Measurements from ENCODE around the gene CAVIN3.

Gene CAVIN3

GRCh38 chr11:6315811-6316425, 4.4 kb downstream of the CAVIN3 start:
- Mint-ChIP-seq H3K36me3 (ENCODE audit: low read depth) (no peaks in the 10 kb centered on the region), H3K4me3 (peak overlapping the region; percentile 12 to 61 (median 53)), H3K9me3 (no peaks in the 10 kb centered on the region), H3K27ac (peak overlapping the region in 2 of 3 experiments; percentile 36 to 37), H3K27me3 (ENCODE audit: low read depth) (peaks cover 33% of the 10 kb centered on the region), H3K4me1 (peaks cover 26% of the 10 kb centered on the region)
- TF ChIP-seq, protein P1, sequence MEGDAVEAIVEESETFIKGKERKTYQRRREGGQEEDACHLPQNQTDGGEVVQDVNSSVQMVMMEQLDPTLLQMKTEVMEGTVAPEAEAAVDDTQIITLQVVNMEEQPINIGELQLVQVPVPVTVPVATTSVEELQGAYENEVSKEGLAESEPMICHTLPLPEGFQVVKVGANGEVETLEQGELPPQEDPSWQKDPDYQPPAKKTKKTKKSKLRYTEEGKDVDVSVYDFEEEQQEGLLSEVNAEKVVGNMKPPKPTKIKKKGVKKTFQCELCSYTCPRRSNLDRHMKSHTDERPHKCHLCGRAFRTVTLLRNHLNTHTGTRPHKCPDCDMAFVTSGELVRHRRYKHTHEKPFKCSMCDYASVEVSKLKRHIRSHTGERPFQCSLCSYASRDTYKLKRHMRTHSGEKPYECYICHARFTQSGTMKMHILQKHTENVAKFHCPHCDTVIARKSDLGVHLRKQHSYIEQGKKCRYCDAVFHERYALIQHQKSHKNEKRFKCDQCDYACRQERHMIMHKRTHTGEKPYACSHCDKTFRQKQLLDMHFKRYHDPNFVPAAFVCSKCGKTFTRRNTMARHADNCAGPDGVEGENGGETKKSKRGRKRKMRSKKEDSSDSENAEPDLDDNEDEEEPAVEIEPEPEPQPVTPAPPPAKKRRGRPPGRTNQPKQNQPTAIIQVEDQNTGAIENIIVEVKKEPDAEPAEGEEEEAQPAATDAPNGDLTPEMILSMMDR (IDR thresholded peaks at IDR 0.05; ENCODE audit: unreplicated experiment in 3 of 3), result peak; percentile 76 to 83 (median 81)

DNA sequence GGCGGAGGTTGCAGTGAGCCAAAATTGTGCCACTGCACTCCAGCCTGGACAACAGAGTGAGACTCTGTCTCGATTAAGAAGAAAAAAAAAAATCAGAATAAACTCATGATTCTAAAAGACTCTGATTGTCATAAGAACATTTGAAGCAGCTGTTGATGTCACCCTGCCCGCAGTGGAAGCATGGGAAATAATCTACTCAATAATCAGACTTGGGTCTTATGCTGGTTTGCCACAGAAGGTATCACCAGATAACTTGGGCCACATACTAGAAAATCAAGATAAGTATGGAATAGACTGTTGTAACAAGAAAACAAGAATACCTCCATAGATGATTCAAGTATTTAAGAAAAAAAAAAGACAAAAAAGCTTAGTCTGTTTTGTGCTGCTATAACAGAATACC, 8.2 kb downstream of the CAVIN3 start:
- Mint-ChIP-seq H3K9me3 (no peaks in the 10 kb centered on the region), H3K4me3 (no peak overlapping the region), H3K36me3 (ENCODE audit: low read depth) (no peaks in the 10 kb centered on the region), H3K4me1 (peaks cover 6% of the 10 kb centered on the region), H3K27ac (no peak overlapping the region), H3K27me3 (ENCODE audit: low read depth) (peaks cover 29% of the 10 kb centered on the region)
- TF ChIP-seq, protein P1 (IDR thresholded peaks at IDR 0.05; ENCODE audit: unreplicated experiment in 3 of 3), result no peak

DNA sequence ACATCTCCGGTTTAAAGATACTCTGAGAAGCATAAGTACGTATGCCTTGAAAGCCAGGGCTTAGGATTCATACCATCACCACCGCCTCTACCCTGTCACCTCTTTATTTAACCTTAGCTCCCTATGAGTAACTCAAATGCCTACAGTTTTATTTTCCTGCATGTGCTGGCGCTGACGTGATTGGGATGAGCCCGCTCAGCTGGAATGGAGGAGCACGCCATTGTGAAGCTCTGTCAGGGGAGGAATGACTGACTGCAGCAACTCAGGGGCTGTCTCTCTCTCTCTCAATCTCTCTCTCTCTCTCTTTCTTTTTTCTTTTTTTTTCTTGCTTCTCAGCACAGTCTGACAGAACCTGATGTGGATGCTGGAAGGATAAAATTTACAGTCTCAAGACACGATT, 12.4 kb downstream of the CAVIN3 start:
- H3K36me3 Mint-ChIP-seq (ENCODE audit: low read depth), result no peaks in the 10 kb centered on the region
- no peaks in the 10 kb centered on the region for H3K9me3 Mint-ChIP-seq
- H3K27ac Mint-ChIP-seq, result no peak overlapping the region
- H3K4me3 Mint-ChIP-seq, result no peak overlapping the region
- H3K27me3 Mint-ChIP-seq (ENCODE audit: low read depth), result peaks cover 34% of the 10 kb centered on the region
- TF ChIP-seq, protein P1 (IDR thresholded peaks at IDR 0.05; ENCODE audit: unreplicated experiment in 3 of 3), result no peak
- no peaks in the 10 kb centered on the region for H3K4me1 Mint-ChIP-seq

GRCh38 chr11:6305297-6305696, 15.0 kb downstream of the CAVIN3 start:
- no peaks in the 10 kb centered on the region for H3K9me3 Mint-ChIP-seq
- H3K36me3 Mint-ChIP-seq (ENCODE audit: low read depth), result no peaks in the 10 kb centered on the region
- H3K4me1 Mint-ChIP-seq, result peaks cover 15% of the 10 kb centered on the region
- no peak overlapping the region for H3K27ac Mint-ChIP-seq
- H3K4me3 Mint-ChIP-seq, result no peak overlapping the region
- TF ChIP-seq, protein P1 (IDR thresholded peaks at IDR 0.05; ENCODE audit: unreplicated experiment in 3 of 3), result no peak
- H3K27me3 Mint-ChIP-seq (ENCODE audit: low read depth), result peaks cover 32% of the 10 kb centered on the region

DNA sequence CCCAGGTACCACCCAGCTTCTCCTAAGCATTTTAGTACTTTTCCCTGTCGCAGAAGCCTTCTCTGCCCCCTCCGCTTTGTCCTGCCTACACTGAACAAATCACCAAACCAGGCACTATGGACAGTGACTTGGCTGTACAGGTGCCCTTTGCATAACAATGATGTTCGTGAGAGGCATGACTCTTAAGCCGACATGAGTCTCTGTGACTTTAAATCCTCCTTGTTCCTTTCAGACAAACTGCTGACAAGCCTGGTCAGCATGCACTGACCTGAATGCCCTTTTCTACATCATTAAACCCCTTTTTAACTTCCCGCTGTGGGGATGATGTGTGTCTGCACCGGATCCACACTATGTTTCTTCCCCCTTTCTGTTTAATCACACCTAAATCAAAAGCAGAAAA, 16.6 kb downstream of the CAVIN3 start:
- TF ChIP-seq, protein P1 (IDR thresholded peaks at IDR 0.05; ENCODE audit: unreplicated experiment in 3 of 3), result no peak
- peaks cover 20% of the 10 kb centered on the region for H3K4me1 Mint-ChIP-seq
- peak overlapping the region in 1 of 3 experiments; percentile 66 for H3K27ac Mint-ChIP-seq
- H3K27me3 Mint-ChIP-seq (ENCODE audit: low read depth), result peaks cover 32% of the 10 kb centered on the region
- no peaks in the 10 kb centered on the region for H3K9me3 Mint-ChIP-seq
- no peak overlapping the region for H3K4me3 Mint-ChIP-seq
- H3K36me3 Mint-ChIP-seq (ENCODE audit: low read depth), result no peaks in the 10 kb centered on the region

DNA sequence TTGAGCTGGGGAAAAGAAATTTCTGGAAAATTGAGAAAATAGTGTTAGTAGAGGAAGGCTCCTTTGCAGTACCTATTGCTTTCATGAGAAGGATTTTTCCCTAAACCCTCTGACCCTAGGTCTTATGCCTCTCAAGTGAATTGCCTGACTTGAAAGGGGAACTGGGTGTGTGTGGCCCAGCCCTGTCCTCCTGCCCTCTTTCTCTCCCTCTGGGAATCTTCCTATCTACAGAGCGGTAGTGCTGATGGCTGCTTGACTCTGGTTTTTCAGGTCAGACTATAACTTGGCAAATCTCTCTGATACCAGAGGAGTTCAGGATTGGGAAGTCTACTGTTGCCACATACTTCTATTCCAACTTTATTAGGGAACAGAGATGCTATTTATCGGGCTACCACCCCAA, 19.2 kb downstream of the CAVIN3 start:
- peaks cover 12% of the 10 kb centered on the region for H3K27me3 Mint-ChIP-seq (ENCODE audit: low read depth)
- H3K4me3 Mint-ChIP-seq, result no peak overlapping the region
- TF ChIP-seq, protein P1 (IDR thresholded peaks at IDR 0.05; ENCODE audit: unreplicated experiment in 3 of 3), result no peak
- H3K4me1 Mint-ChIP-seq, result peaks cover 20% of the 10 kb centered on the region
- H3K9me3 Mint-ChIP-seq, result no peaks in the 10 kb centered on the region
- H3K27ac Mint-ChIP-seq, result peak overlapping the region in 1 of 3 experiments; percentile 66
- H3K36me3 Mint-ChIP-seq (ENCODE audit: low read depth), result no peaks in the 10 kb centered on the region
